HG02678 (cell line): Measurements from ENCODE around the gene DGCR6L.
A peak's percentile ranks its signal among the peaks of the same experiment; 100 is the strongest.
"Not testable (repeated sequence)": the region's sequence is repeated elsewhere in the genome, so short reads cannot be mapped to it uniquely, and the experiment has no call there.

Experiments
- ATAC-seq: cut with Tn5 transposase; IDR thresholded peaks from one replicate; pipeline ENCODE4 v1.9.1; 2021; ENCODE audit warnings: mild to moderate bottlenecking, moderate library complexity; ENCODE audit not compliant: unreplicated experiment

Gene DGCR6L

DNA sequence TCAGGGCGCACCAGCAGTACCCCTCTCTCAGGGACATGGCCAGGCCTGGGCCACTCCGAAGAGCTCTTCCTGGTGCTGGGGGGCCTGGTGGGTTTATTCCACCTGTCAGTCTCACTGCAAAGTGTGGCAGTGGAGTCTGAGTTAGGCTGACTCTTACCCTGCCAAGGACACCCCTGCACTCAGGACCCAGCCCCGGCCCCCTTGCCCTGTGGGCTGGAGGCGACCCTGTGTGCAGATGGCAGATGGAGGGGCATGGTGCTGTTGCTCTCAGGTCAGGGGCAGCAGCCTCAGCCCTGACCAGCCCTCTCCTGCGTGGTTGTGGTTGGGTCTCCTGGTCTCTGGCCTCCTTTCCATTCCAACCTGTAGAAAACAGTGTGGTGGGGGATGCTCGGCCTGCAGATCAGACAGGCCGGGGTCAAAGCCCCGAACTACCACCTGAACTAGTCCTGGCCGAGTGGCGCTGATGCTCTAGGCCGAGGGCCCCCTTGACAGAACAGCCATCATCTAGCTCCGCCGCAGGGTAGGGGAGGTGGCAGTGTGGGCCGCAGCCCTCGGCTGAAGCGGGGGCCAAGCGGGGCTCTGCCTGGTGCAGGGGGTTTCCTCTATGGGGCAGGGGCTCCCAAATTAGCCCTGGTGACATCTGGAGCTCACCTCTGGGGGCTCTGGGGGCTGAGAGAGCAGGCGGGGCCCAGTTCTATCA lies 41.8 kb downstream of the DGCR6L start:
- ATAC-seq = not testable (repeated sequence)

DNA sequence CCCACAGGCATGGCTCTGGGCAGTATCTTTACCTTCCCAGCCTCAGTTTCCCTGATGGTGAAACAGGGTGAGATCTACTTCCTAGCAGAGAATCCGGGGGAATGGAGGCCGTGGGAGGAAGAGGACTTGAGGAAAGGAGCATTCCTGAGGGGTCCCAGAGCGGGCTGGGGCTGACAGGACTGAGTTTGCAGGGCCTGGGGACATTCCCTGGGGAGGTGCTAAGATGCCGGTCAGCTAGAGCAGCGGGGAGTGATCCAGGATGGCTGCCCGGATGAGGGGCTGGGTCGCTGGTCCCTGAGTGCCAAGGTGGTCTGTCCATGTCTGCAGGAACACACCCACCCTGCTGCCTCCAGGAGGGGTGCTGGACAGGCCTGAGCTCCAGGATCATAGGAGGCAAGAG lies 43.4 kb downstream of the DGCR6L start:
- no peak for ATAC-seq

- ATAC-seq = no peak
Measured at GRCh38 chr22:20275836-20276235, 44.0 kb downstream of the DGCR6L start.

DNA sequence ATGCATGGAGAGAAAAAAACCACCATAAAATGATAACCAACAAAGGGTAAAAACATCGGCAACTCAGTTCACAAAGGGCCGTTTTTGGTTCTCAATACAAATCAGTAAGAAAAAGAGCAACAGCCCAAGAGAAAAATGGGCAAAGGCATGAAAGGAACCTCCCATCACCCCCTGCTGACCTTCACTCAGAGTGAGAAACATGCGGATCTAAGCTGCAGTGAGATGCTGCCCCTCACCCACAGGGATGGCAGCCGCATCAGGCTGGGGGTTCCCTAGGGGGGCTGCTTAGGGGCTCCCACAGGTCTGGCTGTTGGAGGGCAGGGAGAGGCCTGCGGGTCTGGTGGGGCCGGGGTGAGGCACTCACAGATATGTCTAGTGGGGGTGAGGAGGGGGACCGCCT lies 44.5 kb downstream of the DGCR6L start:
- not testable (repeated sequence) for ATAC-seq

DNA sequence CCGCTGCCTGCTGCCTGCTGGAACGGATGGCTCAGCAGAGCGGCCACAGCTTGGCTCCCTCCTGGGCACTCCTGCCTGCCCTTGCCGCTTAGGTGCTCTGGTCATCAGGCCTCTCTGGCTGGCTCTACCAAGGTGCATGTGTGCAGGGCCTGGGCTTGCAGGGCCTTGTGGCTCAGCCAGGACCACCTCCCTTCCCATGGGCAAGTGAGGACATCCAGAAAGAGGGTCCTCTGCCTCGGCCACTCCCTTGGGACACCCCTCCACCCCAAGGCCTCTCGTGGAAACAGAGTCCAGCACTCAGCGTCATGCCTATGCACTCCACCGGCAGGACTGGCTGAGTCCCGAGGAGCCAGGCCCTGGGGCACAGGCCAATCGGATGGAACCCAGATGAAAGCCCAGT lies 45.5 kb downstream of the DGCR6L start:
- ATAC-seq = not testable (repeated sequence)

DNA sequence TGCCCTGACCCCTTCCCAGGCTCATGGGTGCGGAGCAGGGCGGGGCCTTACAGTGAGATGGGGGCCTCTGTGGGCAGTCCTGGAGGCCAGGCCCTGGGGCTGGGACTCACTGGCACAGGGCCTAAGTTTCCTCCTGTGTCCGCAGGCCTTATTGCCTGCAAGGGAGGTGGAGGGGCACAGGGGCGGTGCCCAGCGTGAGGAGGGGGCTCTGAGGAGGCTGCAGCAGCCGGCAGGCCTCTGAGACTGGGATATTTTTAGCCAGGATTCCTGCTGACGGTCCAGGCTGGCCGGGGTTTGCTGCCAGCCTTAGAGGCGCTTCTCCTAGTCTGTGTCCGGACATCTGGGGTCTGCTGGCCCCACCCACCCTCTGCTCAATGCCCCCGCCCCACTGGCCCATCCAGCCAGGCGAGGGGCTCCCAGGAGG lies 46.1 kb downstream of the DGCR6L start:
- no peak for ATAC-seq

- ATAC-seq = no peak
Measured at GRCh38 chr22:20272700-20273099, 47.2 kb downstream of the DGCR6L start.

DNA sequence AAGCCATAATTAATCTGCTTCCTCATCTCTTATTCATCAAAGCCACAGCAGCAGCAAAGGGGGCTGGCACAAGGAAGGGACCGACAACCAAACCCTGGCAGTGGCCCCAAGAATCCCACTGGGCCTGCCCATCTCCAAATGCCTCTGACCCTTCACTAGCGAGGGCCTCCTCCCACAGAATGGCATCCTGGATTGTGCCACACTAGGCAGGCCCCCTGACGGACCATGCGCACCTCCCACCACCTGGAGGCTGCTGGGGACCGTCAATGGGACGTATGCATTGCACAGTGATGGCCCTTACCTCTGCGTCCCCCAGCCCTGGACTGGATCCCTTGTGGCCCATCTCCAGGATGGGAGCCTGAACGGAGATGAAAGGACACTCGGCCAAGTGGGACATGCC lies 47.7 kb downstream of the DGCR6L start:
- ATAC-seq = no peak

- no peak for ATAC-seq
Measured at GRCh38 chr22:20271114-20271994, 48.5 kb downstream of the DGCR6L start.

DNA sequence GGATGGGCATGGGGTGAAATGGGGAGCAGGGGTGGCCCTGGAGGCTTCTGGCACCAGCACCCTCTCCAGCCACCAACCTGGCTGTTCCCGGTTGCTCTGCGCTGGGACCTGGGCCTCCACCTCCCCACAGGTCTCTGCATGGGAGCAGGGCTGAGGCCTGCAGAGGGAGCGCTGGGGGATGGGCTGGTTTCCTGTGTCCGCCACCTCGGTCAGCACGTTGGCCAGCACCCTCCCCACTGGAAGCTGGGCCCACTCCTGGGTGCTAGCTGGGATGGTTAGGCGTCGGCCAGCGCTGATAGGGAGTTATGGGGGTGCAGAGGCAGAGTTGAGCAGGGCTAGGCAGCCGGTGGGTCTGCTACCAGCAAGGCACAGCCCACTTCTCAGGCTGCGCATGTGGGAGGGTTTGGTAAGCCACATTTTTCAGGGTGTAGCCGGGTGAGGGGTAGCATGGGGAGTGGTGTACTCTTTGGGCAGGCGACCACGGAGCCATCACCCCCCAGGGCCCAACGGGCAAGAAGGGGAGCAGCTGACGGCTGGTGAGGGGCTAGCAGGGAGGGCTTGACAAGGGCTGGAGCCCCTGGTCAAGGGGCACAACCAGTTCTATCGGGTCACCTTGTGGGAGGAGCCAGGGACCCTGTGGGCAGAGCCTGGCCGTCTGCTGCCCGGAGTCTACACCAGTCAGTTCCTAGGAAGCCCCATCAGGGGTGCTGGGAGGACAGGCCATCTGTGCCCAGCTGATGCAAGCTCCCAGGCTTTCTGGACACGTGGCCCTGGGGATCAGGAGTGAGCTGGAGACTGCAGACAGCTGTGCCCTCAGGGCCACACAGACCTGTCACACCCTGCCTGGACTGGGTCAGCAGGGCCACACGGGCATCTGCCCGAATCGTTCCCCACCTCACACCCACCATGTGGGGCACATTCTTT lies 49.4 kb downstream of the DGCR6L start:
- ATAC-seq = not testable (repeated sequence)

DNA sequence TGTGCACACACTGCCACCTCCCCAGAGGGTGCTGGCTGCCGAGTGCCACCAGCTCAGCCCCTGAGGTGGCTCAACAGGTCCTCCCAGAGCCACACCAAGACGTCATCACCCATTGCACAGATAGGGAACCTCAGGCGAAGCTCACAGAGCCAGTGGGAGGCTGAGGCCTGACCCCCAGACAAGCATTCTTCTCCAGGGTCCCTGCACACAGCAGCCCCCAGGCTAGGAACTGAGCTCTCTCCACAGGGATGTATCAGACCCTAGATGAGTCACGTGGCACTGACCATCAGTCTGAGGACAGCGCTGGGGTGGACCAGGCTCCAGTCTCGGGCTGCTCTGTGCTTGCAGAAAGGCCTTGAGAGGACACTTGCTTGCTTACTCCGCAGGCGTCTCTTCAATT lies 50.2 kb downstream of the DGCR6L start:
- ATAC-seq = not testable (repeated sequence)

- not testable (repeated sequence) for ATAC-seq
Measured at GRCh38 chr22:20269201-20269600, 50.7 kb downstream of the DGCR6L start.

DNA sequence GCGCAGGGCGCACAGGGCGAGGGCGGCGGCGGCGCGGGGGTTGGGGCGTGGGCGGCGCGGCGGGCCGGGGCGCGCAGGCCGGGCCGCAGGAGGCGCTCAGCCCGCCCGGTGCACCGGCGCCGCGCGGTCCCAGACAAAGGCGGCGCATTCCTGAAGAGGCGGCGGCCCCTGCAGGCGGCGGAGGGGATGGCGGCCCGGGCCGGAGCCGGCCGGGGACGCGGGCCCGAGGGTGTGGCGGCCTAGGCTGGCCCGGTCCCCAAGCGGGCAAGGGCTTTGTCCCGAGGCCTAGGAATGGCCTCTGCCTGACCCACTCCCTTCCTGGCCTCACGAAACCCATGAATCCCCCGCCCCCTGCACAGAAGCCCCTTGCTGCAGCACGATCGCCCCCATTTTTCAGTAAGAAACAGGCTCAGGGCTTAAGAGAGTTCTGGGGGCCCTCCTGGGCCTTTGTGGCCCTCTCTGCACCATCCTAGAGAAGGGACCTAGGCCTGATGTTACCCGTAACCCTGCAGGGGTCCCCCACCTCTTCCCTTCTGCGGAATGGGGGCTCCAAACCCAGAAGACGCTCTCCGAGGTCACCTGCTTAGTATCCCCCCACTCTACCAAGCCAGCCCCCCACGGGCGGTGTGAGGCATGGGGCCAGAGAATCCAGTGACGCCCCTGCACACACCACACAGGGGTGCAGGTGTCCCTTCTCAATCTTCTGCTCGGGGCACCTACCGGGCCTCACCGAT lies 51.4 kb downstream of the DGCR6L start, which contains the start of gene RTN4R:
Gene RTN4R, minus strand, starts transcription at position 40 of the 734 bp plus-strand sequence. CDS start 226 bp downstream, outside the sequence.
- ATAC-seq = peak; percentile 48

GRCh38 chr22:20267441-20268278 lies 52.2 kb downstream of the DGCR6L start:
- no peak for ATAC-seq

GRCh38 chr22:20266667-20267440 lies 53.0 kb downstream of the DGCR6L start:
- not testable (repeated sequence) for ATAC-seq

- ATAC-seq = not testable (repeated sequence)
Measured at GRCh38 chr22:20265772-20266666, 53.8 kb downstream of the DGCR6L start.
